CD14-positive monocyte (primary cell): ENCODE results near the gene CENPF. TPM values are rescaled to one million over a fixed set of nuclear protein-coding genes. Genes with fewer than 3 reads are reported as not detected.

ENCODE experiments used
- DNase-seq, 3 donors: peaks; one replicate each; pipeline ENCODE4 v3.0.0-alpha.2; 2011 to 2022
- H2AFZ ChIP-seq: 2 replicates; pipeline ENCODE4 v1.6.0; 2012; ENCODE audit warnings: mild to moderate bottlenecking, low read depth, low read length, inconsistent platforms; ENCODE audit not compliant: insufficient read depth, poor library complexity, severe bottlenecking
- H3K27ac ChIP-seq, 2 donors: 1 replicate in 1 of 2; 2 replicates in 1 of 2; pipeline ENCODE4 v1.5.1; 2012 to 2013; ENCODE audit warnings: low read length in 2 of 2, control low read depth in 1 of 2, inconsistent platforms in 1 of 2, low read depth in 1 of 2, mild to moderate bottlenecking in 1 of 2
- H3K27me3 ChIP-seq, 2 donors: one replicate each; pipeline versions ENCODE4 v1.6.0 to v1.6.1; 2011 to 2013; ENCODE audit warnings: low read length in 2 of 2; ENCODE audit not compliant: control insufficient read depth in 2 of 2, insufficient read depth in 2 of 2
- H3K36me3 ChIP-seq, 2 donors: replicated peaks in 1 of 2; 1 replicate in 1 of 2; 2 replicates in 1 of 2; pipeline versions ENCODE4 v1.5.1 to v1.6.1; 2012 to 2013; ENCODE audit warnings: low read length in 2 of 2, control low read depth in 1 of 2, inconsistent platforms in 1 of 2, mild to moderate bottlenecking in 1 of 2; ENCODE audit not compliant: insufficient read depth in 2 of 2, control insufficient read depth in 1 of 2
- H3K4me1 ChIP-seq, 2 donors: 1 replicate in 1 of 2; 2 replicates in 1 of 2; pipeline versions ENCODE4 v1.5.1 to v1.6.1; 2012 to 2013; ENCODE audit warnings: low read length in 2 of 2, control low read depth in 1 of 2, inconsistent platforms in 1 of 2, mild to moderate bottlenecking in 1 of 2, moderate library complexity in 1 of 2; ENCODE audit not compliant: insufficient read depth in 2 of 2, control insufficient read depth in 1 of 2
- H3K4me2 ChIP-seq: replicated peaks from 2 replicates; pipeline ENCODE3; 2012; ENCODE audit warnings: low read length, moderate library complexity, mild to moderate bottlenecking; ENCODE audit not compliant: poor library complexity, severe bottlenecking; ENCODE audit errors: extremely low read depth
- H3K4me3 ChIP-seq, 3 experiments: fragments of 200-600 bp in 1 of 3; sonication (generic) in 1 of 3; replicated peaks in 1 of 3; 1 replicate in 2 of 3; 2 replicates in 1 of 3; pipeline ENCODE4 v1.5.1; 2011 to 2013; ENCODE audit warnings: low read length in 3 of 3, mild to moderate bottlenecking in 3 of 3, control low read depth in 2 of 3, low read depth in 2 of 3, inconsistent platforms in 1 of 3, moderate library complexity in 1 of 3
- H3K79me2 ChIP-seq: 2 replicates; pipeline ENCODE4 v1.6.0; 2012; ENCODE audit warnings: mild to moderate bottlenecking, control low read depth, inconsistent platforms, low read length, moderate library complexity; ENCODE audit not compliant: insufficient read depth
- H3K9ac ChIP-seq: 2 replicates; pipeline ENCODE4 v1.6.0; 2017; ENCODE audit warnings: low read length, mild to moderate bottlenecking; ENCODE audit not compliant: insufficient read depth, poor library complexity, severe bottlenecking
- H3K9me3 ChIP-seq, 2 donors: replicated peaks in 1 of 2; 1 replicate in 1 of 2; 2 replicates in 1 of 2; pipeline versions ENCODE4 v1.5.1 to v1.6.1; 2012 to 2013; ENCODE audit warnings: low read length in 2 of 2, control low read depth in 1 of 2; ENCODE audit not compliant: control insufficient read depth in 1 of 2, insufficient read depth in 1 of 2
- H4K20me1 ChIP-seq: 2 replicates; pipeline ENCODE4 v1.6.0; 2012; ENCODE audit warnings: mild to moderate bottlenecking, low read length, control low read depth, moderate library complexity; ENCODE audit not compliant: insufficient read depth
- H3K27ac Mint-ChIP-seq, 7 donors: one replicate each; pipeline ENCODE4 v1.8.0; 2020; ENCODE audit warnings: mild to moderate bottlenecking in 7 of 7, mixed read lengths in 7 of 7, moderate library complexity in 6 of 7, inconsistent platforms in 2 of 7
- H3K27me3 Mint-ChIP-seq, 3 donors: one replicate each; pipeline ENCODE4 v1.8.0; 2021 to 2022; ENCODE audit warnings: low read depth in 3 of 3, mild to moderate bottlenecking in 3 of 3, mixed read lengths in 3 of 3, moderate library complexity in 3 of 3, inconsistent platforms in 1 of 3
- H3K36me3 Mint-ChIP-seq, 2 donors: one replicate each; pipeline ENCODE4 v1.8.0; 2020; ENCODE audit warnings: mixed read lengths in 2 of 2, inconsistent platforms in 1 of 2, mild to moderate bottlenecking in 1 of 2
- H3K4me1 Mint-ChIP-seq: one replicate; pipeline ENCODE4 v1.8.0; 2020; ENCODE audit warnings: mild to moderate bottlenecking, mixed read lengths
- H3K4me3 Mint-ChIP-seq, 2 donors: one replicate each; pipeline ENCODE4 v1.8.0; 2020; ENCODE audit warnings: mild to moderate bottlenecking in 2 of 2, mixed read lengths in 2 of 2, moderate library complexity in 1 of 2
- H3K9me3 Mint-ChIP-seq, 7 donors: one replicate each; pipeline ENCODE4 v1.8.0; 2020 to 2022; ENCODE audit warnings: mixed read lengths in 7 of 7, mild to moderate bottlenecking in 6 of 7, moderate library complexity in 6 of 7, inconsistent platforms in 2 of 7
- CTCF ChIP-seq: fragments of 200-600 bp; IDR thresholded peaks from one replicate; pipeline ENCODE4 v1.8.0; 2022; ENCODE audit warnings: antibody characterized with exemption, mild to moderate bottlenecking
- WGBS: methylation state at CpG from one replicate; pipeline ENCODE4 v1.1.5; 2013; ENCODE audit warnings: missing lambda C conversion rate; ENCODE audit not compliant: insufficient coverage; 5-methylcytosine and 5-hydroxymethylcytosine counted together
- intact Hi-C, 2 donors: fragments of 100-400 bp; cut with micrococcal nuclease; formaldehyde crosslinking; loops; one replicate each; pipeline versions ENCODE4 v1.15.0 to v1.15.1; 2023
- polyA plus RNA-seq, 3 donors: library from polyadenylated mRNA; depleted of rRNA in 1 of 3; unstranded in 2 of 3; stranded (reverse) in 1 of 3; fragments of 300-500 nt in 2 of 3; fragments of >200 nt in 1 of 3; fragmentation: Illumina TruSeq in 2 of 3; gene quantifications; 1 replicate in 2 of 3; 2 replicates in 1 of 3; pipeline ENCODE4 v1.2.3, GENCODE V29; 2012 to 2021

The CENPF gene
- polyA plus RNA-seq, 3 donors, result 0.01 to 0.29 TPM; not detected in 1

GRCh38 chr1:214712737-214713136 is 109.7 kb downstream of the CENPF start:
- intact Hi-C loops, result no loop called here
- DNase-seq, result no peak
- Mint-ChIP-seq H3K27ac (no peak overlapping the region), H3K36me3 (no peaks in the 10 kb centered on the region), H3K4me3 (no peak overlapping the region), H3K4me1 (no peaks in the 10 kb centered on the region), H3K27me3 (peaks cover 0 to 3% (median 2%) of the 10 kb centered on the region in 3 donors), H3K9me3 (peaks cover 2 to 11% (median 5%) of the 10 kb centered on the region in 7 donors)
- Histone ChIP-seq H3K9ac (no peak overlapping the region), H3K4me2 (no peak overlapping the region), H2AFZ (no peak overlapping the region), H3K4me1 (no peaks in the 10 kb centered on the region), H3K4me3 (no peak overlapping the region), H3K27ac (no peak overlapping the region), H4K20me1 (no peaks in the 10 kb centered on the region), H3K27me3 (no peaks in the 10 kb centered on the region), H3K79me2 (no peaks in the 10 kb centered on the region), H3K9me3 (peaks cover 0 to under 1% of the 10 kb centered on the region in 2 donors), H3K36me3 (no peaks in the 10 kb centered on the region)
- TF ChIP-seq CTCF, result no peak
- WGBS, result no CpG with 5 or more reads among the region's 2 CpGs

Other genes with a start within 250 kb of the CENPF start
- gene PTPN14, start 51.6 kb upstream of the CENPF start, polyA plus RNA-seq, result under 1 TPM in 2 of 3 donors, not detected in 1; 0.01 TPM